ENCODE measurements around the gene B3GALT5. TPM values are rescaled to one million over a fixed set of nuclear protein-coding genes. Genes with fewer than 3 reads are reported as not detected.

The B3GALT5 gene
- total and polyA plus RNA-seq, 2 donors (not counting 1 experiment from before 2014, with no cell fraction given) = not detected

DNA sequence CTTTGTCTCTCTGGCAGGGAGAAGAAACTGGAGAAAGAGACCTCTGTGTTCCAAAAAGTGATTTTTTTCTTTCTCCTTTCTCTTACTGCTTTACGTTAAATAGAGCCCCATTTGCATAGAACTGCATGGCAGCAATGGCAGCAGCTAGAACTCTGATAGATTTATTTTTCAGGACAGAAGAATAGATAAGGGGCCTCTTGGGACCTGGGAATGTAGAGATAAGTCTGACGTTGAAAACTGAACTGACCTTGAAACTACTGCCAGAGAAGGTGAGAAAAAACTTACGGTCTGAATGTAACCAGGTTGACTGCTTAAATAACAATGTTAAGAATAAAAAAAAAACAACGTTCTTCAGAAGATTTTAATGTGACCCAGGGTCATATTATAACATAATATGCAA, 25.4 kb upstream of the B3GALT5 start:
- H3K9me3 Mint-ChIP-seq (ENCODE audit: insufficient read depth) = peaks cover 10% of the 10 kb centered on the region
- ChIA-PET POLR2A (no interaction called here), CTCF (no interaction called here)
- no peak for DNase-seq
- H3K27me3 Mint-ChIP-seq = no peaks in the 10 kb centered on the region
- Histone ChIP-seq H3K9ac (ENCODE audit: low read length) (no peak overlapping the region), H3K9me3 (ENCODE audit: control extremely low read depth in 1 of 3, control insufficient read depth in 2 of 3, insufficient read depth in 1 of 3, low read length in 2 of 3) (peaks cover 0 to 4% (median 3%) of the 10 kb centered on the region in 3 donors), H3K27me3 (replicated peaks in 1 of 4; ENCODE audit: control extremely low read depth in 1 of 4, control insufficient read depth in 3 of 4, insufficient read depth in 4 of 4, low read length in 3 of 4) (no peaks in the 10 kb centered on the region), H3K4me2 (replicated peaks; ENCODE audit: low read depth, low read length, poor library complexity, severe bottlenecking) (no peak overlapping the region), H3K27ac (ENCODE audit: low read length in 2 of 2) (no peak overlapping the region), H3K4me1 (ENCODE audit: control insufficient read depth in 2 of 2, insufficient read depth in 2 of 2, low read length in 2 of 2) (no peaks in the 10 kb centered on the region), H3K4me3 (ENCODE audit: control extremely low read depth in 1 of 5, extremely low read depth in 1 of 5, insufficient read depth in 1 of 5, low read depth in 2 of 5, low read length in 4 of 5) (no peak overlapping the region), H3K79me2 (ENCODE audit: control insufficient read depth, insufficient read depth, low read length) (no peaks in the 10 kb centered on the region), H4K20me1 (ENCODE audit: control insufficient read depth, insufficient read depth, low read length, poor library complexity, severe bottlenecking) (no peaks in the 10 kb centered on the region), H3K36me3 (replicated peaks in 1 of 2; ENCODE audit: control extremely low read depth in 1 of 2, control insufficient read depth in 1 of 2, extremely low read depth in 1 of 2, insufficient read depth in 2 of 2, low read length in 1 of 2) (no peaks in the 10 kb centered on the region), H2AFZ (ENCODE audit: insufficient read depth, low read depth, low read length, poor library complexity, severe bottlenecking) (no peak overlapping the region)
- no peak for ATAC-seq (ENCODE audit: low read depth)
- H3K27ac Mint-ChIP-seq = no peak overlapping the region
- no peak overlapping the region for H3K4me3 Mint-ChIP-seq
- WGBS (ENCODE audit: insufficient coverage) = no CpG with 5 or more reads among the region's 4 CpGs
- intact Hi-C loops (cut with micrococcal nuclease) = no loop called here
- H3K4me1 Mint-ChIP-seq = no peaks in the 10 kb centered on the region
- TF ChIP-seq, protein P1, sequence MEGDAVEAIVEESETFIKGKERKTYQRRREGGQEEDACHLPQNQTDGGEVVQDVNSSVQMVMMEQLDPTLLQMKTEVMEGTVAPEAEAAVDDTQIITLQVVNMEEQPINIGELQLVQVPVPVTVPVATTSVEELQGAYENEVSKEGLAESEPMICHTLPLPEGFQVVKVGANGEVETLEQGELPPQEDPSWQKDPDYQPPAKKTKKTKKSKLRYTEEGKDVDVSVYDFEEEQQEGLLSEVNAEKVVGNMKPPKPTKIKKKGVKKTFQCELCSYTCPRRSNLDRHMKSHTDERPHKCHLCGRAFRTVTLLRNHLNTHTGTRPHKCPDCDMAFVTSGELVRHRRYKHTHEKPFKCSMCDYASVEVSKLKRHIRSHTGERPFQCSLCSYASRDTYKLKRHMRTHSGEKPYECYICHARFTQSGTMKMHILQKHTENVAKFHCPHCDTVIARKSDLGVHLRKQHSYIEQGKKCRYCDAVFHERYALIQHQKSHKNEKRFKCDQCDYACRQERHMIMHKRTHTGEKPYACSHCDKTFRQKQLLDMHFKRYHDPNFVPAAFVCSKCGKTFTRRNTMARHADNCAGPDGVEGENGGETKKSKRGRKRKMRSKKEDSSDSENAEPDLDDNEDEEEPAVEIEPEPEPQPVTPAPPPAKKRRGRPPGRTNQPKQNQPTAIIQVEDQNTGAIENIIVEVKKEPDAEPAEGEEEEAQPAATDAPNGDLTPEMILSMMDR (IDR thresholded peaks at IDR 0.05) = no peak
- TF ChIP-seq EZH2 (IDR thresholded peaks at IDR 0.05; ENCODE audit: borderline replicate concordance, insufficient read depth, low read depth, low read length, poor library complexity, severe bottlenecking) = no peak

DNA sequence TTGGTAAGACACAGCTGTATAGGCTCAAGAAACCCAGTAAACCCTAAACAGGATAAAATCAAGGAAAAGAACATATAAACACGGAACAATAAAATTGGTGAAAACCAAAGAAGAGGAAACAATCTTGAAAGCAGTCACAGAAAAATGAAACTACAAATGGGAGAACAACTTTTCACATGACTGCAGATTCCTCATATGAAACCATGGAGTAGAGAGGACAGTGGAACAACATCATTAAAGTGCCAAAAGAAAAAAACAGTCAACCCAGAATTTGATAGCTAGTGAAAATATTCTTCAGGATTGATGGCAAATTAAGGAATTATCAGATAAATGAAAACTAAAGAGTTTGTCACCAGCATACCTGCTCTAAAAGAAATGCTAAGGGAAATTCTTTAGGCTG, 23.9 kb upstream of the B3GALT5 start:
- ChIA-PET POLR2A (no interaction called here), CTCF (no interaction called here)
- no peaks in the 10 kb centered on the region for H3K36me3 ChIP-seq (replicated peaks in 1 of 2; ENCODE audit: control extremely low read depth in 1 of 2, control insufficient read depth in 1 of 2, extremely low read depth in 1 of 2, insufficient read depth in 2 of 2, low read length in 1 of 2)
- no peaks in the 10 kb centered on the region for H3K4me1 Mint-ChIP-seq
- no CpG with 5 or more reads among the region's 1 CpG for WGBS (ENCODE audit: insufficient coverage)
- no peak overlapping the region for H3K4me2 ChIP-seq (replicated peaks; ENCODE audit: low read depth, low read length, poor library complexity, severe bottlenecking)
- H2AFZ ChIP-seq (ENCODE audit: insufficient read depth, low read depth, low read length, poor library complexity, severe bottlenecking) = no peak overlapping the region
- DNase-seq (no peak), ATAC-seq (ENCODE audit: low read depth) (no peak)
- H3K9me3 ChIP-seq (ENCODE audit: control extremely low read depth in 1 of 3, control insufficient read depth in 2 of 3, insufficient read depth in 1 of 3, low read length in 2 of 3) = peaks cover 0 to 4% (median 3%) of the 10 kb centered on the region in 3 donors
- peaks cover 10% of the 10 kb centered on the region for H3K9me3 Mint-ChIP-seq (ENCODE audit: insufficient read depth)
- no peaks in the 10 kb centered on the region for H3K79me2 ChIP-seq (ENCODE audit: control insufficient read depth, insufficient read depth, low read length)
- no peaks in the 10 kb centered on the region for H3K27me3 ChIP-seq (replicated peaks in 1 of 4; ENCODE audit: control extremely low read depth in 1 of 4, control insufficient read depth in 3 of 4, insufficient read depth in 4 of 4, low read length in 3 of 4)
- intact Hi-C loops (cut with micrococcal nuclease) = no loop called here
- no peak overlapping the region for H3K27ac ChIP-seq (ENCODE audit: low read length in 2 of 2)
- no peak overlapping the region for H3K27ac Mint-ChIP-seq
- TF ChIP-seq, protein P1 (IDR thresholded peaks at IDR 0.05) = no peak
- H3K27me3 Mint-ChIP-seq = no peaks in the 10 kb centered on the region
- no peak overlapping the region for H3K4me3 Mint-ChIP-seq
- H3K4me3 ChIP-seq (ENCODE audit: control extremely low read depth in 1 of 5, extremely low read depth in 1 of 5, insufficient read depth in 1 of 5, low read depth in 2 of 5, low read length in 4 of 5) = no peak overlapping the region
- no peaks in the 10 kb centered on the region for H3K4me1 ChIP-seq (ENCODE audit: control insufficient read depth in 2 of 2, insufficient read depth in 2 of 2, low read length in 2 of 2)
- no peaks in the 10 kb centered on the region for H4K20me1 ChIP-seq (ENCODE audit: control insufficient read depth, insufficient read depth, low read length, poor library complexity, severe bottlenecking)
- H3K9ac ChIP-seq (ENCODE audit: low read length) = no peak overlapping the region

Data from B cell (primary cell).